Astrocyte (in vitro differentiated cells and primary cell): ENCODE measurements around the gene EFNA5. TPM values are rescaled to one million over a fixed set of nuclear protein-coding genes. Genes with fewer than 3 reads are reported as not detected.

Experiments used
- DNase-seq: peaks from one replicate; pipeline ENCODE4 v3.0.0-alpha.2; 2010; ENCODE audit warnings: low read depth
- FAIRE-seq: peaks from 2 replicates; lab custom pipeline; 2011; peaks lifted over from hg19 to GRCh38; lab: Jason Lieb, UNC
- H2AFZ ChIP-seq: 2 replicates; pipeline ENCODE4 v1.6.0; 2012; ENCODE audit warnings: low read depth, low read length, inconsistent platforms
- H3K27ac ChIP-seq: 2 replicates; pipeline ENCODE4 v1.5.1; 2011; ENCODE audit warnings: low read depth, low read length, inconsistent platforms
- H3K27me3 ChIP-seq: 2 replicates; pipeline ENCODE4 v1.6.0; 2011; ENCODE audit warnings: low read length, inconsistent platforms; ENCODE audit not compliant: insufficient read depth
- H3K36me3 ChIP-seq: 2 replicates; pipeline ENCODE4 v1.5.1; 2011; ENCODE audit warnings: low read length, inconsistent platforms; ENCODE audit not compliant: insufficient read depth
- H3K4me1 ChIP-seq: 2 replicates; pipeline ENCODE4 v1.5.1; 2011; ENCODE audit warnings: low read length, inconsistent platforms; ENCODE audit not compliant: insufficient read depth
- H3K4me2 ChIP-seq: 2 replicates; pipeline ENCODE4 v1.6.0; 2012; ENCODE audit warnings: low read length, inconsistent platforms
- H3K4me3 ChIP-seq: 2 replicates; pipeline ENCODE4 v1.5.1; 2011; ENCODE audit warnings: low read depth, mild to moderate bottlenecking, low read length, inconsistent platforms; ENCODE audit not compliant: insufficient read depth
- H3K79me2 ChIP-seq: 2 replicates; pipeline ENCODE4 v1.6.0; 2012; ENCODE audit warnings: mild to moderate bottlenecking, low read length, inconsistent platforms; ENCODE audit not compliant: insufficient read depth
- H3K9ac ChIP-seq: 2 replicates; pipeline ENCODE4 v1.6.0; 2012; ENCODE audit warnings: mild to moderate bottlenecking, low read length, inconsistent platforms
- H3K9me3 ChIP-seq: 2 replicates; pipeline ENCODE4 v1.5.1; 2012; ENCODE audit warnings: low read depth, mild to moderate bottlenecking, low read length, inconsistent platforms; ENCODE audit not compliant: insufficient read depth
- H4K20me1 ChIP-seq: 2 replicates; pipeline ENCODE4 v1.6.0; 2012; ENCODE audit warnings: low read length, inconsistent platforms; ENCODE audit not compliant: insufficient read depth
- H3K27ac Mint-ChIP-seq: one replicate; pipeline ENCODE4 v1.8.0; 2021; ENCODE audit warnings: mild to moderate bottlenecking, mixed read lengths; ENCODE audit not compliant: unreplicated experiment
- H3K27me3 Mint-ChIP-seq: one replicate; pipeline ENCODE4 v1.8.0; 2021; ENCODE audit warnings: low read depth, mixed read lengths; ENCODE audit not compliant: unreplicated experiment
- H3K36me3 Mint-ChIP-seq: one replicate; pipeline ENCODE4 v1.8.0; 2021; ENCODE audit warnings: low read depth, mixed read lengths; ENCODE audit not compliant: unreplicated experiment
- H3K4me1 Mint-ChIP-seq: one replicate; pipeline ENCODE4 v1.8.0; 2021; ENCODE audit warnings: low read depth, mixed read lengths; ENCODE audit not compliant: unreplicated experiment
- H3K4me3 Mint-ChIP-seq: one replicate; pipeline ENCODE4 v1.8.0; 2021; ENCODE audit warnings: mild to moderate bottlenecking, moderate library complexity, mixed read lengths; ENCODE audit not compliant: unreplicated experiment
- H3K9me3 Mint-ChIP-seq: one replicate; pipeline ENCODE4 v1.8.0; 2021; ENCODE audit warnings: mild to moderate bottlenecking, mixed read lengths; ENCODE audit not compliant: unreplicated experiment
- EZH2 ChIP-seq: IDR thresholded peaks from 2 replicates; pipeline ENCODE4 v1.6.1; 2012; ENCODE audit warnings: mild to moderate bottlenecking, low read length, inconsistent platforms; ENCODE audit not compliant: insufficient read depth
- total RNA-seq: library from RNA; stranded (reverse); gene quantifications from 2 replicates; pipeline ENCODE4 v1.2.1, GENCODE V29; 2021
- TF ChIP-seq, protein P1 (sequence below): IDR thresholded peaks from 2 replicates; pipeline ENCODE4 v1.5.1; 2011; ENCODE audit warnings: low read depth, mild to moderate bottlenecking, inconsistent platforms, low read length, moderate library complexity; ENCODE audit not compliant: insufficient read depth

The EFNA5 gene
- total RNA-seq, 1 donor from 2014 or later: 59.3 TPM

DNA sequence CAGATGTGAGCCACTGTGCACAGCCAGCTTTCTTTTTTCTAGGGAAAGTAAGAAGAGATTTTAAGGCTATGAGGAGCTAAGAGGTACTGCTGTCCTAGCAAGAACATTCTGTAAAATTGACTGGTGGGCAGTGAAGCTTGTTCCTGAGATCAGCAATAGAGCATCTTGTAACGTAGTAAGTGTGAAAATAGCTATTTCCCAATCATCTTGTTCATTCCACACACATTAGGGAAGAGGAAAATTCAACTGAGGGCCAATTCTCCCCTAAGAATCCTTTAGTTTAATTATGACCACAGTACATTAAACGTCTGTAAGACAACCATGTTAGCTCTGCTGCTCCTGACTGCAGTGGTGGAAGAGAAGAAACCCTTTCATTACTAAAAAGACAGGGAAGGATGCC, 246.2 kb downstream of the EFNA5 start:
- Histone ChIP-seq H3K79me2 (no peaks in the 10 kb centered on the region), H3K4me2 (no peak overlapping the region), H3K4me3 (no peak overlapping the region), H4K20me1 (no peaks in the 10 kb centered on the region), H3K4me1 (peaks cover 27% of the 10 kb centered on the region), H3K9ac (no peak overlapping the region), H3K9me3 (no peaks in the 10 kb centered on the region), H3K27me3 (no peaks in the 10 kb centered on the region), H3K36me3 (no peaks in the 10 kb centered on the region), H3K27ac (no peak overlapping the region), H2AFZ (no peak overlapping the region)
- peaks cover 51% of the 10 kb centered on the region for H3K4me1 Mint-ChIP-seq
- H3K9me3 Mint-ChIP-seq: no peaks in the 10 kb centered on the region
- TF ChIP-seq, protein P1, sequence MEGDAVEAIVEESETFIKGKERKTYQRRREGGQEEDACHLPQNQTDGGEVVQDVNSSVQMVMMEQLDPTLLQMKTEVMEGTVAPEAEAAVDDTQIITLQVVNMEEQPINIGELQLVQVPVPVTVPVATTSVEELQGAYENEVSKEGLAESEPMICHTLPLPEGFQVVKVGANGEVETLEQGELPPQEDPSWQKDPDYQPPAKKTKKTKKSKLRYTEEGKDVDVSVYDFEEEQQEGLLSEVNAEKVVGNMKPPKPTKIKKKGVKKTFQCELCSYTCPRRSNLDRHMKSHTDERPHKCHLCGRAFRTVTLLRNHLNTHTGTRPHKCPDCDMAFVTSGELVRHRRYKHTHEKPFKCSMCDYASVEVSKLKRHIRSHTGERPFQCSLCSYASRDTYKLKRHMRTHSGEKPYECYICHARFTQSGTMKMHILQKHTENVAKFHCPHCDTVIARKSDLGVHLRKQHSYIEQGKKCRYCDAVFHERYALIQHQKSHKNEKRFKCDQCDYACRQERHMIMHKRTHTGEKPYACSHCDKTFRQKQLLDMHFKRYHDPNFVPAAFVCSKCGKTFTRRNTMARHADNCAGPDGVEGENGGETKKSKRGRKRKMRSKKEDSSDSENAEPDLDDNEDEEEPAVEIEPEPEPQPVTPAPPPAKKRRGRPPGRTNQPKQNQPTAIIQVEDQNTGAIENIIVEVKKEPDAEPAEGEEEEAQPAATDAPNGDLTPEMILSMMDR: no peak
- no peak for TF ChIP-seq EZH2
- no peaks in the 10 kb centered on the region for H3K27me3 Mint-ChIP-seq
- H3K4me3 Mint-ChIP-seq: no peak overlapping the region
- peak overlapping the region; percentile 63 for H3K27ac Mint-ChIP-seq
- FAIRE-seq: no peak
- DNase-seq: peak; percentile 41
- peaks cover 6% of the 10 kb centered on the region for H3K36me3 Mint-ChIP-seq

DNA sequence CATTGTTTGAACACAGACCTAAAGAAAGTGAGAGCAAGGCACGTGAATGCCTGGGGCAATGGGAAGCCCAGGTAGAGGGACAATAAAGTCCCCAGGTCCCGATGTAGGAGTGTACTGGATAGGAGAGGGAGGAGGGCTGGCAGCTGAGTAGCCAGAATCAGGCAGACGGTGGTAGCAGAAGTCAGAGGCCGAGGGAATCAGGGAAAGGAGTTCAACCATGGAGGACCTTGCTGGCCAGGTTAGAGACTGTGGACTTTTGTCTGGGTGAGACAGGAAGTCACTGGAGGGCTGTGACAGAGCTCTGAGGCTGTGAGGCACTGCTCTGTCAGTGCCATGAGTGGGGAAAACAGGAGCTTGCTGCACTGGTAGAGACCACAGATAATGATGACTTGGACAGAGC, 248.2 kb downstream of the EFNA5 start:
- Mint-ChIP-seq H3K4me3 (no peak overlapping the region), H3K27ac (peak overlapping the region; percentile 67), H3K4me1 (peaks cover 37% of the 10 kb centered on the region), H3K27me3 (no peaks in the 10 kb centered on the region), H3K36me3 (peaks cover 6% of the 10 kb centered on the region), H3K9me3 (no peaks in the 10 kb centered on the region)
- Histone ChIP-seq H3K4me3 (no peak overlapping the region), H4K20me1 (no peaks in the 10 kb centered on the region), H3K9me3 (no peaks in the 10 kb centered on the region), H3K27me3 (no peaks in the 10 kb centered on the region), H3K36me3 (no peaks in the 10 kb centered on the region), H3K4me2 (no peak overlapping the region), H3K27ac (no peak overlapping the region), H2AFZ (peak overlapping the region; percentile 3), H3K9ac (no peak overlapping the region), H3K4me1 (peaks cover 27% of the 10 kb centered on the region), H3K79me2 (no peaks in the 10 kb centered on the region)
- DNase-seq: no peak
- TF ChIP-seq, protein P1: no peak
- TF ChIP-seq EZH2: no peak
- FAIRE-seq: no peak

DNA sequence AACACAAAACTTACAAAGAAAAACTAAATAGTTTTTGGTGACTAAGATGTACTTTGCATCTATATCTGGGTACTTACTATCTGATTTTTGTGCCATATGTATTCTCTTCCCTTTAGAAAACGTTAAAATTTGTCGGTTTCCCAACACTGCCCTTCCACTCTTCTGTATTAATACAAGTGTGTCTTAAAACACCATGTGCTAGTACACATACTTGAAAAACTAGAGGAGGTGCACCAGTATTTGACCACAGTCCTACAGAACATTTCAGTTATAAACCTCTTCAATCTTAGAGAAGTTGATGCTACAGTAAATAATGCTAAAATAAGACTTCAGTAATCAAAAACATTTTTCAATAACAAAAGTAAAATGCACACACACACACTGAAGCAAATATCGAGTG, 251.2 kb downstream of the EFNA5 start:
- Mint-ChIP-seq H3K27ac (no peak overlapping the region), H3K4me1 (peaks cover 12% of the 10 kb centered on the region), H3K4me3 (no peak overlapping the region), H3K9me3 (no peaks in the 10 kb centered on the region), H3K27me3 (no peaks in the 10 kb centered on the region), H3K36me3 (peaks cover 6% of the 10 kb centered on the region)
- Histone ChIP-seq H3K36me3 (no peaks in the 10 kb centered on the region), H3K27ac (no peak overlapping the region), H3K4me3 (no peak overlapping the region), H3K9me3 (no peaks in the 10 kb centered on the region), H3K9ac (no peak overlapping the region), H2AFZ (no peak overlapping the region), H3K4me1 (peaks cover 10% of the 10 kb centered on the region), H3K79me2 (no peaks in the 10 kb centered on the region), H3K27me3 (no peaks in the 10 kb centered on the region), H3K4me2 (no peak overlapping the region), H4K20me1 (no peaks in the 10 kb centered on the region)
- DNase-seq (no peak), FAIRE-seq (no peak)
- no peak for TF ChIP-seq EZH2
- TF ChIP-seq, protein P1: no peak
